HFFc6 (cell line): ENCODE results near the gene MYO1D. TPM values are rescaled to one million over a fixed set of nuclear protein-coding genes. Genes with fewer than 3 reads are reported as not detected.
A peak's percentile ranks its signal among the peaks of the same experiment; 100 is the strongest.

Source experiments
- DNase-seq: peaks from one replicate; pipeline ENCODE4 v3.0.0-alpha.2; 2018
- H3K27ac Mint-ChIP-seq: 2 replicates; pipeline ENCODE4 v1.8.0; 2020; ENCODE audit warnings: mild to moderate bottlenecking, mixed read lengths
- H3K27me3 Mint-ChIP-seq: 2 replicates; pipeline ENCODE4 v1.8.0; 2021; ENCODE audit warnings: mild to moderate bottlenecking, moderate library complexity, mixed read lengths; ENCODE audit not compliant: insufficient read depth
- H3K36me3 Mint-ChIP-seq: 2 replicates; pipeline ENCODE4 v1.8.0; 2021; ENCODE audit warnings: low read depth, mixed read lengths
- H3K4me1 Mint-ChIP-seq: 2 replicates; pipeline ENCODE4 v1.8.0; 2020; ENCODE audit warnings: low read depth, mixed read lengths
- H3K4me3 Mint-ChIP-seq: 2 replicates; pipeline ENCODE4 v1.8.0; 2020; ENCODE audit warnings: mild to moderate bottlenecking, moderate library complexity, mixed read lengths
- H3K9me3 Mint-ChIP-seq: 2 replicates; pipeline ENCODE4 v1.8.0; 2020; ENCODE audit warnings: mild to moderate bottlenecking, mixed read lengths
- total RNA-seq, 6 experiments: library from RNA; stranded (reverse); fragmentation: NEBNext Ultra II Directional; extraction: Animal tissue kit (Norgen Biotek cat#: 25700); gene quantifications; 2 replicates in 1 of 6; 3 replicates in 5 of 6; pipeline ENCODE4 v1.2.3, GENCODE V29; 2021
- TF ChIP-seq, protein P1 (sequence below): fragments of 200-600 bp; sonication (generic); IDR thresholded peaks from 2 replicates; pipeline ENCODE4 v1.5.0; 2021; ENCODE audit warnings: antibody characterized with exemption, mild to moderate bottlenecking

Gene MYO1D
- total RNA-seq, 6 experiments from 2014 or later: 3.8 to 28.8 (median 4.8) TPM

- peak overlapping the region; percentile 65; the same call in 1 of the 2 replicates for H3K27ac Mint-ChIP-seq
- H3K4me1 Mint-ChIP-seq: peaks cover 25% of the 10 kb centered on the region
- DNase-seq: no peak
- no peaks in the 10 kb centered on the region for H3K36me3 Mint-ChIP-seq
- peak overlapping the region; percentile 84 for H3K4me3 Mint-ChIP-seq
- peaks cover 3% of the 10 kb centered on the region; the same call in 1 of the 2 replicates for H3K27me3 Mint-ChIP-seq
- no peaks in the 10 kb centered on the region for H3K9me3 Mint-ChIP-seq
- TF ChIP-seq, protein P1, sequence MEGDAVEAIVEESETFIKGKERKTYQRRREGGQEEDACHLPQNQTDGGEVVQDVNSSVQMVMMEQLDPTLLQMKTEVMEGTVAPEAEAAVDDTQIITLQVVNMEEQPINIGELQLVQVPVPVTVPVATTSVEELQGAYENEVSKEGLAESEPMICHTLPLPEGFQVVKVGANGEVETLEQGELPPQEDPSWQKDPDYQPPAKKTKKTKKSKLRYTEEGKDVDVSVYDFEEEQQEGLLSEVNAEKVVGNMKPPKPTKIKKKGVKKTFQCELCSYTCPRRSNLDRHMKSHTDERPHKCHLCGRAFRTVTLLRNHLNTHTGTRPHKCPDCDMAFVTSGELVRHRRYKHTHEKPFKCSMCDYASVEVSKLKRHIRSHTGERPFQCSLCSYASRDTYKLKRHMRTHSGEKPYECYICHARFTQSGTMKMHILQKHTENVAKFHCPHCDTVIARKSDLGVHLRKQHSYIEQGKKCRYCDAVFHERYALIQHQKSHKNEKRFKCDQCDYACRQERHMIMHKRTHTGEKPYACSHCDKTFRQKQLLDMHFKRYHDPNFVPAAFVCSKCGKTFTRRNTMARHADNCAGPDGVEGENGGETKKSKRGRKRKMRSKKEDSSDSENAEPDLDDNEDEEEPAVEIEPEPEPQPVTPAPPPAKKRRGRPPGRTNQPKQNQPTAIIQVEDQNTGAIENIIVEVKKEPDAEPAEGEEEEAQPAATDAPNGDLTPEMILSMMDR: no peak
Measured at GRCh38 chr17:32520104-32520701, 356.7 kb downstream of the MYO1D start.

DNA sequence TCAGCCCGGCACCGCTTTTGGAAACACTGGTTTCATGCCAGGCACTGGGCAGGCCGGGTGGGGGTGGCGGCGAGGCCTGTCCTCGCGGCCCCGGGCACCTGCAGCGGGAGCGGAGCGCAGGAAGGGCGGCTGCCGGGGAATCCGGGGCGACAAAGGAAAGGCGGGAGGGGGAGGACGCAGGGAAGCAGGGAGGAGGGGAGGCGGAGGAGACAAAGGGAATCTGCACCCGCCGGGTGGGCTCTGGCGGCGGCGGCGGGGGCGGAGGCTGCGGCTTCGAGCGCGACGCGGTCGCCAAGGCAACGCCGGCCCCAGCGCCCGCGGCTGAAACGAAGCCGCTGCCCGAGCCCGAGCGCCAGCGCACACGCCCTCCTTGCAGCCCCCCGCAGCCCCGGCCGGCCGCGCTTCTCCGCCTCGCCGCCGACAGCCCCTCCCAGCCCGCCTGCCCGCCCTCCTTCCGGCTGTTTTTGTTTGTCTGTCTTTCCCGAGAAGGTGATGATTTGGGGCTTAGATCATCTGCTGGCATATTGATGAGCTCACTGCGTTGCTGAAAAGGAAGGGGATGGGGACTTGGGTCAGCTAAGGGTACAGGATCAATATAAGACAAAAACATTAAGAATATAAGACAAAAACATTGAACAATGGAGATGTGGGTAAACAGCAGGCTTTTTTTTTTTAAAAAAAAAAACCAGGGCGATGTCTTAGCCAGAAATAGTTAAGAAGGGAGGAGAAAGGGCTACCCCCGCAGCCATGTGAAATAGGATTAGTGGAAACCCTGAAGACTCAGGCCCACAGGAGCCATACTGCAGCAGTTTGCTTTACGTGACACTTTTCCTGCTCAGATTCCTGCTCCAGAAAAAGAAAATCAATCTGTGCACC, 357.5 kb downstream of the MYO1D start:
- TF ChIP-seq, protein P1: no peak
- Mint-ChIP-seq H3K36me3 (no peaks in the 10 kb centered on the region), H3K9me3 (no peaks in the 10 kb centered on the region), H3K4me3 (peak overlapping the region; percentile 84), H3K27me3 (peaks cover 4% of the 10 kb centered on the region; the same call in 1 of the 2 replicates), H3K4me1 (peaks cover 21% of the 10 kb centered on the region), H3K27ac (peak overlapping the region; percentile 65; the same call in 1 of the 2 replicates)
- peak; percentile 10 for DNase-seq

DNA sequence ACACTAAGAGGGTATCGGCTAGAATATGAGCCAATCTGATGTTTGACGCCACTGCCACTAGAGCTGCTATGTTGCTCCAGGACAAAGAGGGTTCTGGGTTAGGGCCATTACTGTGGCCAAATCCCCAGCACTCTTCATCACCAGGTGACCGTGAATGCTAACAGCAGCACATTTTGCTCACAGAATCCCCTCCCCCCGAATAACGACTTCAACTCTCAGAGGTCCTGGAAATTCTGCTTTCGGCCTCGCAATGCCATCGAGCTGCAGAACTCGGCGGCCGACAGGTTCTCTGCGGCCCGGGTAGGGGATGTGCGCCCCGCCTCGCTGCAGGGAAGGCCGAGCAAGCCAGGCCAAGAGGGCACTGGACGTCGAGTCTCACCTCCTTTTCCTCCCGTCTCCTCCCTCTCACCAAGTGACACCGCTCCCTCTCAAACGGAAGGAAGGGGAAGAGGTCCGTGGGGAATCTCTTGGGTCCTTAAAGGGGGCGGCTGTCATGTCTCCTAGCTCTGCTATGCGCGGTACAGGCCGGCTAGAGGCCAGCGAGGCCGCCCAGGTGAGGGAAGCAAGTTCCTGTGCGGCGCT, 358.2 kb downstream of the MYO1D start:
- DNase-seq: no peak
- Mint-ChIP-seq H3K27ac (no peak overlapping the region), H3K4me3 (peak overlapping the region; percentile 84), H3K4me1 (peaks cover 21% of the 10 kb centered on the region), H3K36me3 (no peaks in the 10 kb centered on the region), H3K9me3 (no peaks in the 10 kb centered on the region), H3K27me3 (peaks cover 4% of the 10 kb centered on the region; the same call in 1 of the 2 replicates)
- TF ChIP-seq, protein P1: no peak

GRCh38 chr17:32517982-32518381, 358.9 kb downstream of the MYO1D start:
- DNase-seq: no peak
- Mint-ChIP-seq H3K4me3 (no peak overlapping the region), H3K4me1 (peaks cover 21% of the 10 kb centered on the region), H3K27me3 (peaks cover 6% of the 10 kb centered on the region), H3K9me3 (no peaks in the 10 kb centered on the region), H3K27ac (no peak overlapping the region), H3K36me3 (no peaks in the 10 kb centered on the region)
- TF ChIP-seq, protein P1: no peak

GRCh38 chr17:32516940-32517701, 359.8 kb downstream of the MYO1D start:
- Mint-ChIP-seq H3K27me3 (peaks cover 10% of the 10 kb centered on the region), H3K27ac (no peak overlapping the region), H3K4me3 (no peak overlapping the region), H3K4me1 (peaks cover 21% of the 10 kb centered on the region), H3K36me3 (no peaks in the 10 kb centered on the region), H3K9me3 (no peaks in the 10 kb centered on the region)
- DNase-seq: no peak
- TF ChIP-seq, protein P1: no peak
